Activated CD4-positive, CD25-positive, alpha-beta regulatory T cell treated with anti-CD3 and anti-CD28 coated beads, Interleukin-2, amount 50 U/mL, for 72 hours (primary cell): ENCODE results near the gene KBTBD4.

ENCODE experiments used
- DNase-seq: peaks from one replicate; pipeline ENCODE4 v3.0.0; 2021

Gene KBTBD4

GRCh38 chr11:47523490-47524225 lies 55.1 kb downstream of the KBTBD4 start:
- DNase-seq, result no peak
